ENCODE data around the gene FAM171A1. TPM values are rescaled to one million over a fixed set of nuclear protein-coding genes. Genes with fewer than 3 reads are reported as not detected.
"Not testable (repeated sequence)": the region's sequence is repeated elsewhere in the genome, so short reads cannot be mapped to it uniquely, and the experiment has no call there.

The FAM171A1 gene
- total and polyA plus RNA-seq, 3 experiments from 2014 or later, result 4.2 to 9.7 (median 4.9) TPM

DNA sequence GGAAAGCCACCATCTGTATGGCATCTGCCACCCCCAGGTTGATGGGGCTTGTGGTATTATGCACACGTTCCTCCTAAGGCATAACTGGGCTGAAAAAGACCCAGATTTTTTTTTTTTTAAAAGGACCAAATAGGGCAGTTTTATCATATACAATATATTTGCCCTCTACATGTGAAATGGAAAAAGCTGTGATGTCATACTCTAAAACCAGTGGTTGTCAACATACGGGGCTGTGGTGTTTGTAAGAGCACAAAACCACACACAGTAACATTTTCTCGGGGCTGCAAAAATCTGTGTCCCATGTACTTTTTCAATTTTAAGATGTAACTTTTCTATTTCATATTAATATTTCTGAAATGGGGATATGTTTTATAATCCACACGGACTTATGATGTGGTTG, 34.9 kb downstream of the FAM171A1 start:
- ChIA-PET POLR2A (no interaction called here), CTCF (no interaction called here)
- Histone ChIP-seq H3K4me3 (ENCODE audit: low read length) (no peak overlapping the region), H3K4me1 (ENCODE audit: insufficient read depth, low read length) (no peaks in the 10 kb centered on the region), H3K36me3 (ENCODE audit: insufficient read depth, low read length) (no peaks in the 10 kb centered on the region), H3K9me3 (ENCODE audit: low read length) (no peaks in the 10 kb centered on the region), H3K27ac (ENCODE audit: low read depth, low read length) (no peak overlapping the region), H3K27me3 (ENCODE audit: insufficient read depth, low read length, poor library complexity, severe bottlenecking) (no peaks in the 10 kb centered on the region)
- Mint-ChIP-seq H3K4me1 (no peaks in the 10 kb centered on the region), H3K36me3 (no peaks in the 10 kb centered on the region), H3K27me3 (peaks cover 11 to 29% of the 10 kb centered on the region in 2 donors), H3K4me3 (no peak overlapping the region), H3K9me3 (peaks cover 0 to 3% (median 0%) of the 10 kb centered on the region in 5 donors), H3K27ac (no peak overlapping the region)
- DNase-seq, result no peak

DNA sequence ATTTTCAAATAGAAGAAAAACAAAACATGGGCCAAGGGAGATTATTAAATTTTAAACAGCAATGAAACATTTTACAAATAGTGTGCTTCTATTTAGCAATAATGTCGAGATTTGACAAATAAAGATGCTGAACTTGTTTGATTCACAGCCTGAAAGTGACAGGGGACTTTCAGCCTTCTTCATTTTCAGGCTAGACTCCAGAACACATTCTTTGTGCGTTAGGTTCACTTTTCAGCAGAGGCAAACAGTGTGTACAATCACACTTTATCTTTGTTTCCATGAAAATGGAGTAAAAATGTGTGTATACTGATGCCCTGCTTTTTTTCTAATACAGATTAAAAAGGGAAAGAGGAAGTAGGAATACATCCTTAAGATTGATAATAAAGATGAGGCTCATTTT, 35.6 kb downstream of the FAM171A1 start:
- no peak overlapping the region for H3K27ac ChIP-seq (ENCODE audit: low read depth, low read length)
- no peaks in the 10 kb centered on the region for H3K27me3 ChIP-seq (ENCODE audit: insufficient read depth, low read length, poor library complexity, severe bottlenecking)
- H3K27me3 Mint-ChIP-seq, result peaks cover 11 to 25% of the 10 kb centered on the region in 2 donors
- H3K4me3 Mint-ChIP-seq, result no peak overlapping the region
- H3K4me1 ChIP-seq (ENCODE audit: insufficient read depth, low read length), result no peaks in the 10 kb centered on the region
- DNase-seq, result no peak
- H3K9me3 Mint-ChIP-seq, result peaks cover 0 to 3% (median 0%) of the 10 kb centered on the region in 5 donors
- no peaks in the 10 kb centered on the region for H3K4me1 Mint-ChIP-seq
- POLR2A ChIA-PET, result no interaction called here
- no peak overlapping the region for H3K27ac Mint-ChIP-seq
- no peak overlapping the region for H3K4me3 ChIP-seq (ENCODE audit: low read length)
- CTCF ChIA-PET, result no interaction called here
- no peaks in the 10 kb centered on the region for H3K36me3 Mint-ChIP-seq
- H3K36me3 ChIP-seq (ENCODE audit: insufficient read depth, low read length), result no peaks in the 10 kb centered on the region
- no peaks in the 10 kb centered on the region for H3K9me3 ChIP-seq (ENCODE audit: low read length)

DNA sequence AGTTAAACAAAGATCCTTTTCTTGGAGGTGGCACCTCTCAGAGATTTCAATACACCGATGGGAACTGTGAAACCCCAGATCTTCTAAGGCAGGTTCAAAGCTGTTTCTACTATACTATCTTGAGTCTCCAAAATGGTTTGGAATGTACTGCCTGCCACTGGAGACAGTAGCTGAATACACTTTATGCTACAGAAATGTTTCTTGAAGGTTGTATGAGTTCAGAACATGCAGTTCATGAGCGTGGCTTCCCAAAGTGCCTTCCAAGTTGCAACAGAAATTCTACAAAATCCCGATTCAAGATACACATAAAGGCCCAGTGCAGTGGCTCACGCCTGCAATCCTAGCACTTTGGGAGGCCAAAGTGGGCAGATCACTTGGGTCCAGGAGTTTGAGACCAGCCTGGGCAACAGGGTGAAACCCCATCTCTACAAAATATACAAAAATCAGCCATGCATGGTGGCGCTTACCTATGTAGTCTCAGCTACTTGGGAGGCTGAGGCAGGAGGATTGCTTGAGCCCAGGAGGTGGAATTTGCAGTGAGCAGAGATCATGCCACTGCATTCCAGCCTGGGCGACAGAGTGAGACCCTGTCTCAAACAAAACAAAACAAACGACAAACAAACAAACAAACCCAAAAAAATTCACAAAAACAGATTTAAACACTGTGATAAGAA, 36.3 kb downstream of the FAM171A1 start:
- no peaks in the 10 kb centered on the region for H3K27me3 ChIP-seq (ENCODE audit: insufficient read depth, low read length, poor library complexity, severe bottlenecking)
- peaks cover 0 to 1% (median 0%) of the 10 kb centered on the region in 5 donors for H3K9me3 Mint-ChIP-seq
- H3K4me3 Mint-ChIP-seq, result no peak overlapping the region
- H3K36me3 Mint-ChIP-seq, result no peaks in the 10 kb centered on the region
- H3K4me3 ChIP-seq (ENCODE audit: low read length), result no peak overlapping the region
- H3K4me1 Mint-ChIP-seq, result no peaks in the 10 kb centered on the region
- DNase-seq, result no peak
- no peaks in the 10 kb centered on the region for H3K9me3 ChIP-seq (ENCODE audit: low read length)
- no peaks in the 10 kb centered on the region for H3K36me3 ChIP-seq (ENCODE audit: insufficient read depth, low read length)
- ChIA-PET CTCF (no interaction called here), POLR2A (no interaction called here)
- no peaks in the 10 kb centered on the region for H3K4me1 ChIP-seq (ENCODE audit: insufficient read depth, low read length)
- peaks cover 10 to 21% of the 10 kb centered on the region in 2 donors for H3K27me3 Mint-ChIP-seq
- H3K27ac Mint-ChIP-seq, result no peak overlapping the region
- no peak overlapping the region for H3K27ac ChIP-seq (ENCODE audit: low read depth, low read length)

DNA sequence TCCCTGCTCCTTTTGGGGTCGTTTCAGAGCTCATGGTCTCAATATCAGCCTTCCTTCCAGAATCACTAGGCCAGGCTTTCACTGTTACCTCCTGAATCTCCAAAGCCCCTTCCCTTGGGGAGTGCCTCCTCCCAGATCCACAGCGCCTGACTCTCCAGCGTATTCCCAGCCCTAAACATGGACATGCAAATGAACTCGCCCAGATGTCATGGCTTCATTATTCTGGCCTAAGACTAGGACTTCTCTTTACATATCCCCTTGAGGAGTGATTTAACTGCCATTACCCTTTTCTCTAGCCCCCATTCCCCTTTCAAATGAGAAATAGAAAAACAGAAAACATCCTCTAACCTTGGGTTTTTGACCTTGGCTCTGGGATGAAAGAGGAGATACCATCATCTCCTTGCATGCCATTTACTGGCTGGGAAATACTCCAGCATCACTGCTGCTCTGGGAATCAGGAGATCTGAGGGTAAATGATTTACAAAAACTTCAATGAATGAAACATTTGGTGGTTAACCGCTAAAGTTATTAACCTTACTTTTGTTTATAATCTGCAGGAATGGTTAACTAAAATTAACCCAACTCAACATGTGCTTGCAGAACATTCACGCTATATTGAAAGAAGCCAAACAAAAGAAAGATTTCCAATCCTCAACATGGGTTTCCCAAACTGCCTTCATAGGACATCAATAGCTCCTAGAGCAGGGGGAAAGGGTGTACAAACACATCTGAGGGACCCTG, 37.0 kb downstream of the FAM171A1 start:
- Mint-ChIP-seq H3K9me3 (no peaks in the 10 kb centered on the region), H3K36me3 (no peaks in the 10 kb centered on the region), H3K27ac (no peak overlapping the region), H3K4me3 (no peak overlapping the region), H3K27me3 (peaks cover 5 to 14% of the 10 kb centered on the region in 2 donors), H3K4me1 (no peaks in the 10 kb centered on the region)
- no peaks in the 10 kb centered on the region for H3K9me3 ChIP-seq (ENCODE audit: low read length)
- no peaks in the 10 kb centered on the region for H3K36me3 ChIP-seq (ENCODE audit: insufficient read depth, low read length)
- no peaks in the 10 kb centered on the region for H3K27me3 ChIP-seq (ENCODE audit: insufficient read depth, low read length, poor library complexity, severe bottlenecking)
- no peak overlapping the region for H3K4me3 ChIP-seq (ENCODE audit: low read length)
- ChIA-PET POLR2A (no interaction called here), CTCF (no interaction called here)
- H3K27ac ChIP-seq (ENCODE audit: low read depth, low read length), result no peak overlapping the region
- no peak for DNase-seq
- H3K4me1 ChIP-seq (ENCODE audit: insufficient read depth, low read length), result no peaks in the 10 kb centered on the region

DNA sequence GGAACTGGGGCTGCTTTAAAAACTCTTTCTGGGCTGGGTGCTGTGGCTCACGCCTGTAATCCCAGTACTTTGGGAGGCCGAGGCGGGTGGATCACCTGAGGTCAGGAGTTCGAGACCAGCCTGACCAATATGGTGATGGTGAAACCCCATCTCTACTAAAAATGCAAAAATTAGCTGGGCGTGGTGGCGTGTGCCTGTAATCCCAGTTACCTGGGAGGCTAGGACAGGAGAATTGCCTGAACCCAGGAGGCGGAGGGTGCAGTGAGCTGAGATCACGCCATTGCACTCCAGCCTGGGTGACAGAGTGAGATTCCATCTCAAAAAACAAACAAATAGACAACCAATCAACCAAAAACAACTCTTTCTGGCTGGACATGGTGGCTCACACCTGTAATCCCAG, 37.9 kb downstream of the FAM171A1 start:
- H3K4me3 Mint-ChIP-seq; H3K27me3 ChIP-seq (ENCODE audit: insufficient read depth, low read length, poor library complexity, severe bottlenecking); DNase-seq; H3K27ac Mint-ChIP-seq; H3K9me3 Mint-ChIP-seq; H3K9me3 ChIP-seq (ENCODE audit: low read length); POLR2A ChIA-PET; H3K4me1 Mint-ChIP-seq; H3K4me1 ChIP-seq (ENCODE audit: insufficient read depth, low read length); H3K36me3 ChIP-seq (ENCODE audit: insufficient read depth, low read length); H3K27ac ChIP-seq (ENCODE audit: low read depth, low read length); H3K4me3 ChIP-seq (ENCODE audit: low read length); H3K36me3 Mint-ChIP-seq: not testable (repeated sequence)
- H3K27me3 Mint-ChIP-seq, result peaks cover 5 to 13% of the 10 kb centered on the region in 2 donors
- CTCF ChIA-PET, result interaction anchor here (1.3 kb wide), 1 partner anchor 227 kb away, joined by 3 read pairs; no protein-coding TSS in a partner anchor

DNA sequence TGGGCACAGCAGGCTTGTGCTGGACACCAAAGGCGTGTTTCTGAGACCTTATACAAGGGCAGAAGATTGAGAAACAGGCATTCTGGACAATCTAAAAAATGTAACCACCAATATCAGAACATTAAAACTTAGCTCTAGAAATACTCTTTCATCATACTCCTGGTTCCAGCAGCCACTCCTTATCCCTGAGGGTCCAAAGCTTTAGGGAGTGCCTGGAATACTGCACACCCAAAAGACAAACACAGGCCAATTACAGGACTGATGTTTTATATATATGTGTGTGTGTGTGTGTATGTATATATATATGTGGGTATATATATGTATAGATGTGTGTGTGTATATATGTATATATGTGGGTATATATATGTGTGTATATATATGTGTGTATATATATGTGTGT, 39.6 kb downstream of the FAM171A1 start:
- Mint-ChIP-seq H3K36me3 (peaks cover 0 to 2% (median 0%) of the 10 kb centered on the region in 3 donors), H3K27ac (no peak overlapping the region), H3K4me3 (no peak overlapping the region), H3K4me1 (no peaks in the 10 kb centered on the region), H3K9me3 (no peaks in the 10 kb centered on the region), H3K27me3 (peaks cover 5% of the 10 kb centered on the region in 2 donors)
- H3K27ac ChIP-seq (ENCODE audit: low read depth, low read length), result no peak overlapping the region
- ChIA-PET POLR2A (no interaction called here), CTCF (no interaction called here)
- DNase-seq, result no peak
- H3K4me1 ChIP-seq (ENCODE audit: insufficient read depth, low read length), result no peaks in the 10 kb centered on the region
- H3K9me3 ChIP-seq (ENCODE audit: low read length), result no peaks in the 10 kb centered on the region
- no peaks in the 10 kb centered on the region for H3K27me3 ChIP-seq (ENCODE audit: insufficient read depth, low read length, poor library complexity, severe bottlenecking)
- H3K36me3 ChIP-seq (ENCODE audit: insufficient read depth, low read length), result no peaks in the 10 kb centered on the region
- H3K4me3 ChIP-seq (ENCODE audit: low read length), result no peak overlapping the region

DNA sequence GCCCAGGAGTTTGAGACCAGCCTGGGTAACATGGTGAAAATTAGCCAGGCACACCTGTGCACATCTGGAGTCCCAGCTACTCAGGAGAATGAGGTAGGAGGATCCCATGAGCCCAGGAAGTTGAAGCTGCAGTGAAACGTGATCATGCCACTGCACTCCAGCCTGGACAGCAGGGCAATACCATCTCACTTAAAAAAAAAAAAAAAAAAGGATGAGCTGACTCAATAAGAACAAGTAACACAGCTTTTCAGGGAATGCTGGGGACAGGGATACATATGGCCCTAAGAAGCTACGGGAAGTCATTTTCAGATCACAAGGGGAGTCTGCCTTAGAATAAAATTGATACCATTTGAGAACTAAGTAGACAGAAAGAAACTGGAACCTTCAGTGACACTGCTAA, 41.7 kb downstream of the FAM171A1 start:
- H3K9me3 ChIP-seq (ENCODE audit: low read length), result no peaks in the 10 kb centered on the region

DNA sequence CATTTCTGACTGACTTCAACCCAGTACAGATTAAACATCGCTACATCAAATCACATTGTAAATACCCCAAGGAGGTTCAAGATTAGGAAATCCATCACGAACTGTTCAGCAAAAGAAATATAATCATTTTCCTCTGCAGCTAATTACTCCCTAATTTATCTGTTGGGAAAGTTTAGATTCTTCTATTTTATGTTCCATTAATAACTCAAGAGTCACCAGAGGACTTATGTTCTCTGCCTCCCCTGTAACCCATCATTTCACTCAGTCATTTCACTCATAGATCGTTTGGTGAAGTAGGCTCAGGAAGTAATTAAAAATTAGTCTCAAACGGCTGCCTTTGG, 45.2 kb downstream of the FAM171A1 start:
- H3K36me3 ChIP-seq (ENCODE audit: insufficient read depth, low read length), result no peaks in the 10 kb centered on the region
- peaks cover 0 to 5% (median 4%) of the 10 kb centered on the region in 3 donors for H3K4me1 Mint-ChIP-seq
- no peaks in the 10 kb centered on the region for H3K27me3 ChIP-seq (ENCODE audit: insufficient read depth, low read length, poor library complexity, severe bottlenecking)
- CTCF ChIA-PET, result no interaction called here
- H3K27me3 Mint-ChIP-seq, result peaks cover 3 to 4% of the 10 kb centered on the region in 2 donors
- no peak overlapping the region for H3K27ac Mint-ChIP-seq
- no peak for DNase-seq
- no peaks in the 10 kb centered on the region for H3K4me1 ChIP-seq (ENCODE audit: insufficient read depth, low read length)
- H3K4me3 Mint-ChIP-seq, result no peak overlapping the region
- H3K4me3 ChIP-seq (ENCODE audit: low read length), result no peak overlapping the region
- H3K9me3 ChIP-seq (ENCODE audit: low read length), result no peaks in the 10 kb centered on the region
- no peak overlapping the region for H3K27ac ChIP-seq (ENCODE audit: low read depth, low read length)
- POLR2A ChIA-PET, result no interaction called here
- H3K9me3 Mint-ChIP-seq, result no peaks in the 10 kb centered on the region
- peaks cover 0 to 2% (median 0%) of the 10 kb centered on the region in 3 donors for H3K36me3 Mint-ChIP-seq

More for the DNA sequence above, 41.7 kb downstream of the FAM171A1 start:
- no peaks in the 10 kb centered on the region for H3K36me3 ChIP-seq (ENCODE audit: insufficient read depth, low read length)
- H3K27me3 ChIP-seq (ENCODE audit: insufficient read depth, low read length, poor library complexity, severe bottlenecking), result no peaks in the 10 kb centered on the region
- Mint-ChIP-seq H3K4me1 (peaks cover 0 to 5% (median 4%) of the 10 kb centered on the region in 3 donors), H3K36me3 (peaks cover 0 to 2% (median 0%) of the 10 kb centered on the region in 3 donors), H3K27ac (no peak overlapping the region), H3K9me3 (no peaks in the 10 kb centered on the region), H3K27me3 (peaks cover 4 to 7% of the 10 kb centered on the region in 2 donors), H3K4me3 (no peak overlapping the region)
- H3K4me1 ChIP-seq (ENCODE audit: insufficient read depth, low read length), result no peaks in the 10 kb centered on the region
- ChIA-PET CTCF (no interaction called here), POLR2A (no interaction called here)
- no peak overlapping the region for H3K27ac ChIP-seq (ENCODE audit: low read depth, low read length)
- no peak for DNase-seq
- H3K4me3 ChIP-seq (ENCODE audit: low read length), result no peak overlapping the region
